Measurements from ENCODE around the gene GLRX5.

- TF ChIP-seq RAD21 (conservative IDR thresholded peaks at IDR 0.05 in 1 of 2, IDR thresholded peaks at IDR 0.05 in 1 of 2) (no peak), POLR2A (IDR thresholded peaks at IDR 0.05; ENCODE audit: low read length) (no peak), CHD2 (IDR thresholded peaks at IDR 0.05; ENCODE audit: low read length, partially characterized antibody) (no peak), EP300 (IDR thresholded peaks at IDR 0.05) (no peak), POLR2AphosphoS2 (conservative IDR thresholded peaks at IDR 0.05; ENCODE audit: low read length) (no peak), MAZ (IDR thresholded peaks at IDR 0.05; ENCODE audit: borderline replicate concordance, low read depth, low read length) (no peak), MAX (IDR thresholded peaks at IDR 0.05) (no peak), CBX8 (IDR thresholded peaks at IDR 0.05) (no peak), TP53 (CRISPR knock-in tag; IDR thresholded peaks at IDR 0.05) (no peak), FOSL2 (IDR thresholded peaks at IDR 0.05) (no peak), FOSL2 (CRISPR knock-in tag; IDR thresholded peaks at IDR 0.05) (no peak)
- TF ChIP-seq, protein P1, sequence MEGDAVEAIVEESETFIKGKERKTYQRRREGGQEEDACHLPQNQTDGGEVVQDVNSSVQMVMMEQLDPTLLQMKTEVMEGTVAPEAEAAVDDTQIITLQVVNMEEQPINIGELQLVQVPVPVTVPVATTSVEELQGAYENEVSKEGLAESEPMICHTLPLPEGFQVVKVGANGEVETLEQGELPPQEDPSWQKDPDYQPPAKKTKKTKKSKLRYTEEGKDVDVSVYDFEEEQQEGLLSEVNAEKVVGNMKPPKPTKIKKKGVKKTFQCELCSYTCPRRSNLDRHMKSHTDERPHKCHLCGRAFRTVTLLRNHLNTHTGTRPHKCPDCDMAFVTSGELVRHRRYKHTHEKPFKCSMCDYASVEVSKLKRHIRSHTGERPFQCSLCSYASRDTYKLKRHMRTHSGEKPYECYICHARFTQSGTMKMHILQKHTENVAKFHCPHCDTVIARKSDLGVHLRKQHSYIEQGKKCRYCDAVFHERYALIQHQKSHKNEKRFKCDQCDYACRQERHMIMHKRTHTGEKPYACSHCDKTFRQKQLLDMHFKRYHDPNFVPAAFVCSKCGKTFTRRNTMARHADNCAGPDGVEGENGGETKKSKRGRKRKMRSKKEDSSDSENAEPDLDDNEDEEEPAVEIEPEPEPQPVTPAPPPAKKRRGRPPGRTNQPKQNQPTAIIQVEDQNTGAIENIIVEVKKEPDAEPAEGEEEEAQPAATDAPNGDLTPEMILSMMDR (IDR thresholded peaks at IDR 0.05) = no peak
- TF ChIP-seq, protein P2, sequence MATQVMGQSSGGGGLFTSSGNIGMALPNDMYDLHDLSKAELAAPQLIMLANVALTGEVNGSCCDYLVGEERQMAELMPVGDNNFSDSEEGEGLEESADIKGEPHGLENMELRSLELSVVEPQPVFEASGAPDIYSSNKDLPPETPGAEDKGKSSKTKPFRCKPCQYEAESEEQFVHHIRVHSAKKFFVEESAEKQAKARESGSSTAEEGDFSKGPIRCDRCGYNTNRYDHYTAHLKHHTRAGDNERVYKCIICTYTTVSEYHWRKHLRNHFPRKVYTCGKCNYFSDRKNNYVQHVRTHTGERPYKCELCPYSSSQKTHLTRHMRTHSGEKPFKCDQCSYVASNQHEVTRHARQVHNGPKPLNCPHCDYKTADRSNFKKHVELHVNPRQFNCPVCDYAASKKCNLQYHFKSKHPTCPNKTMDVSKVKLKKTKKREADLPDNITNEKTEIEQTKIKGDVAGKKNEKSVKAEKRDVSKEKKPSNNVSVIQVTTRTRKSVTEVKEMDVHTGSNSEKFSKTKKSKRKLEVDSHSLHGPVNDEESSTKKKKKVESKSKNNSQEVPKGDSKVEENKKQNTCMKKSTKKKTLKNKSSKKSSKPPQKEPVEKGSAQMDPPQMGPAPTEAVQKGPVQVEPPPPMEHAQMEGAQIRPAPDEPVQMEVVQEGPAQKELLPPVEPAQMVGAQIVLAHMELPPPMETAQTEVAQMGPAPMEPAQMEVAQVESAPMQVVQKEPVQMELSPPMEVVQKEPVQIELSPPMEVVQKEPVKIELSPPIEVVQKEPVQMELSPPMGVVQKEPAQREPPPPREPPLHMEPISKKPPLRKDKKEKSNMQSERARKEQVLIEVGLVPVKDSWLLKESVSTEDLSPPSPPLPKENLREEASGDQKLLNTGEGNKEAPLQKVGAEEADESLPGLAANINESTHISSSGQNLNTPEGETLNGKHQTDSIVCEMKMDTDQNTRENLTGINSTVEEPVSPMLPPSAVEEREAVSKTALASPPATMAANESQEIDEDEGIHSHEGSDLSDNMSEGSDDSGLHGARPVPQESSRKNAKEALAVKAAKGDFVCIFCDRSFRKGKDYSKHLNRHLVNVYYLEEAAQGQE (IDR thresholded peaks at IDR 0.05) = no peak
Observed at GRCh38 chr14:95523051-95523814, 11.6 kb upstream of the GLRX5 start.
